H9 (cell line): ENCODE measurements around the gene VAV2. TPM values are rescaled to one million over a fixed set of nuclear protein-coding genes. Genes with fewer than 3 reads are reported as not detected.

Experiments
- DNase-seq: peaks from one replicate; pipeline ENCODE4 v3.0.0-alpha.2; 2017
- H2AFZ ChIP-seq: one replicate; pipeline ENCODE4 v1.6.1; 2013; ENCODE audit warnings: mild to moderate bottlenecking, low read length, control low read depth, moderate library complexity
- H2AK5ac ChIP-seq: 2 replicates; pipeline ENCODE4 v1.6.1; 2013; ENCODE audit warnings: low read length, control low read depth, mixed read lengths; ENCODE audit not compliant: insufficient read length
- H2BK120ac ChIP-seq: one replicate; pipeline ENCODE4 v1.6.1; 2013; ENCODE audit warnings: low read depth, mild to moderate bottlenecking, low read length, control low read depth, inconsistent platforms; ENCODE audit not compliant: poor library complexity, severe bottlenecking
- H2BK12ac ChIP-seq: 2 replicates; pipeline ENCODE4 v1.6.1; 2013; ENCODE audit warnings: low read length, control low read depth, mixed read lengths, low read depth; ENCODE audit not compliant: insufficient read length
- H2BK15ac ChIP-seq: 2 replicates; pipeline ENCODE4 v1.6.1; 2013; ENCODE audit warnings: low read depth, low read length, control low read depth
- H2BK20ac ChIP-seq: one replicate; pipeline ENCODE4 v1.6.1; 2013; ENCODE audit warnings: low read depth, mild to moderate bottlenecking, low read length, control low read depth, inconsistent platforms; ENCODE audit not compliant: poor library complexity, severe bottlenecking
- H2BK5ac ChIP-seq: 2 replicates; pipeline ENCODE4 v1.6.1; 2013; ENCODE audit warnings: low read length, control low read depth, mixed read lengths; ENCODE audit not compliant: insufficient read length
- H3K14ac ChIP-seq: 2 replicates; pipeline ENCODE4 v1.6.1; 2013; ENCODE audit warnings: low read length, control low read depth; ENCODE audit not compliant: insufficient read depth
- H3K18ac ChIP-seq: 2 replicates; pipeline ENCODE4 v1.6.1; 2013; ENCODE audit warnings: low read depth, mild to moderate bottlenecking, mixed read lengths, low read length, control low read depth; ENCODE audit not compliant: insufficient read length
- H3K23ac ChIP-seq: 2 replicates; pipeline ENCODE4 v1.6.1; 2013; ENCODE audit warnings: low read length, control low read depth, mixed read lengths, low read depth; ENCODE audit not compliant: insufficient read length
- H3K23me2 ChIP-seq: 2 replicates; pipeline ENCODE4 v1.6.1; 2013; ENCODE audit warnings: low read depth, mild to moderate bottlenecking, mixed read lengths, low read length, control low read depth; ENCODE audit not compliant: insufficient read length, poor library complexity, severe bottlenecking
- H3K27ac ChIP-seq: 2 replicates; pipeline ENCODE4 v1.5.1; 2013; ENCODE audit warnings: low read length, control low read depth, mixed read lengths, low read depth; ENCODE audit not compliant: insufficient read length
- H3K27me3 ChIP-seq: 2 replicates; pipeline ENCODE4 v1.6.1; 2013; ENCODE audit warnings: low read length, control low read depth, inconsistent platforms; ENCODE audit not compliant: insufficient read depth
- H3K4ac ChIP-seq: 2 replicates; pipeline ENCODE4 v1.6.1; 2013; ENCODE audit warnings: low read depth, mild to moderate bottlenecking, control low read depth, inconsistent platforms, low read length, moderate library complexity
- H3K4me1 ChIP-seq: 2 replicates; pipeline ENCODE4 v1.6.1; 2013; ENCODE audit warnings: low read length, control low read depth, inconsistent platforms; ENCODE audit not compliant: insufficient read depth
- H3K4me2 ChIP-seq: 2 replicates; pipeline ENCODE4 v1.6.1; 2013; ENCODE audit warnings: low read length, control low read depth, mixed read lengths; ENCODE audit not compliant: insufficient read length, insufficient read depth
- H3K56ac ChIP-seq: 2 replicates; pipeline ENCODE4 v1.6.1; 2013; ENCODE audit warnings: low read depth, mild to moderate bottlenecking, mixed read lengths, low read length, control low read depth; ENCODE audit not compliant: insufficient read length
- H3K79me1 ChIP-seq: 2 replicates; pipeline ENCODE4 v1.6.1; 2013; ENCODE audit warnings: low read depth, mild to moderate bottlenecking, moderate library complexity, low read length, control low read depth, inconsistent platforms; ENCODE audit not compliant: insufficient read depth, poor library complexity, severe bottlenecking
- H3K79me2 ChIP-seq: 2 replicates; pipeline ENCODE4 v1.6.1; 2013; ENCODE audit warnings: low read length, control low read depth, inconsistent platforms; ENCODE audit not compliant: insufficient read depth
- H3K9ac ChIP-seq: 2 replicates; pipeline ENCODE4 v1.6.1; 2013; ENCODE audit warnings: low read length, control low read depth, mixed read lengths; ENCODE audit not compliant: insufficient read length; ENCODE audit errors: extremely low read depth
- H3K9me3 ChIP-seq: one replicate; pipeline ENCODE4 v1.6.1; 2013; ENCODE audit warnings: low read depth, low read length, inconsistent platforms; ENCODE audit not compliant: control insufficient read depth
- H3T11ph ChIP-seq: one replicate; pipeline ENCODE4 v1.6.1; 2013; ENCODE audit warnings: mild to moderate bottlenecking, low read length, control low read depth, inconsistent platforms
- H4K20me1 ChIP-seq: one replicate; pipeline ENCODE4 v1.6.1; 2013; ENCODE audit not compliant: control insufficient read depth, insufficient read length, insufficient read depth
- H4K5ac ChIP-seq: 2 replicates; pipeline ENCODE4 v1.6.1; 2013; ENCODE audit warnings: low read depth, mild to moderate bottlenecking, mixed read lengths, low read length, control low read depth; ENCODE audit not compliant: insufficient read length
- H4K8ac ChIP-seq: replicated peaks from 2 replicates; pipeline ENCODE4 v1.6.1; 2013; ENCODE audit warnings: low read length, control low read depth, mixed read lengths, low read depth; ENCODE audit not compliant: insufficient read length
- H4K91ac ChIP-seq: 2 replicates; pipeline ENCODE4 v1.6.1; 2013; ENCODE audit warnings: low read depth, mild to moderate bottlenecking, moderate library complexity, mixed read lengths, low read length, control low read depth; ENCODE audit not compliant: insufficient read length
- H3K27ac Mint-ChIP-seq, 3 experiments: 2 replicates in 2 of 3; 3 replicates in 1 of 3; pipeline ENCODE4 v1.8.0; 2020 to 2021; ENCODE audit warnings: mixed read lengths in 3 of 3, mild to moderate bottlenecking in 1 of 3, moderate library complexity in 1 of 3
- H3K27me3 Mint-ChIP-seq: 2 replicates; pipeline ENCODE4 v1.8.0; 2021; ENCODE audit warnings: low read depth, mild to moderate bottlenecking, moderate library complexity, mixed read lengths
- H3K36me3 Mint-ChIP-seq, 3 experiments: 2 replicates in 2 of 3; 3 replicates in 1 of 3; pipeline ENCODE4 v1.8.0; 2020 to 2021; ENCODE audit warnings: low read depth in 3 of 3, mixed read lengths in 3 of 3; ENCODE audit not compliant: insufficient read depth in 1 of 3
- H3K4me1 Mint-ChIP-seq, 2 experiments: 2 replicates each; pipeline ENCODE4 v1.8.0; 2020; ENCODE audit warnings: mixed read lengths in 2 of 2
- H3K4me3 Mint-ChIP-seq, 2 experiments: 2 replicates in 1 of 2; 3 replicates in 1 of 2; pipeline ENCODE4 v1.8.0; 2020 to 2021; ENCODE audit warnings: mild to moderate bottlenecking in 2 of 2, mixed read lengths in 2 of 2, moderate library complexity in 1 of 2
- H3K9me3 Mint-ChIP-seq, 2 experiments: 2 replicates in 1 of 2; 3 replicates in 1 of 2; pipeline ENCODE4 v1.8.0; 2020; ENCODE audit warnings: mild to moderate bottlenecking in 2 of 2, mixed read lengths in 2 of 2, moderate library complexity in 1 of 2
- WGBS: extraction: QIAGEN DNeasy Blood & Tissue Kit; methylation state at CpG from one replicate; pipeline ENCODE4 v1.1.7; 2013; ENCODE audit warnings: missing lambda C conversion rate, low lambda C conversion rate, mixed read lengths; ENCODE audit not compliant: insufficient read length; ENCODE audit errors: extremely low coverage; 5-methylcytosine and 5-hydroxymethylcytosine counted together
- total RNA-seq: library from RNA; stranded (reverse); gene quantifications from 2 replicates; pipeline ENCODE4 v1.2.1, GENCODE V29; 2021
- TF ChIP-seq, protein P1 (sequence below): fragments of 200-600 bp; sonication (generic); conservative IDR thresholded peaks from 3 replicates; pipeline ENCODE4 v1.8.0; 2021; ENCODE audit warnings: antibody characterized with exemption, mild to moderate bottlenecking

VAV2 gene
- total RNA-seq, 1 experiment from 2014 or later: 58.7 TPM

DNA sequence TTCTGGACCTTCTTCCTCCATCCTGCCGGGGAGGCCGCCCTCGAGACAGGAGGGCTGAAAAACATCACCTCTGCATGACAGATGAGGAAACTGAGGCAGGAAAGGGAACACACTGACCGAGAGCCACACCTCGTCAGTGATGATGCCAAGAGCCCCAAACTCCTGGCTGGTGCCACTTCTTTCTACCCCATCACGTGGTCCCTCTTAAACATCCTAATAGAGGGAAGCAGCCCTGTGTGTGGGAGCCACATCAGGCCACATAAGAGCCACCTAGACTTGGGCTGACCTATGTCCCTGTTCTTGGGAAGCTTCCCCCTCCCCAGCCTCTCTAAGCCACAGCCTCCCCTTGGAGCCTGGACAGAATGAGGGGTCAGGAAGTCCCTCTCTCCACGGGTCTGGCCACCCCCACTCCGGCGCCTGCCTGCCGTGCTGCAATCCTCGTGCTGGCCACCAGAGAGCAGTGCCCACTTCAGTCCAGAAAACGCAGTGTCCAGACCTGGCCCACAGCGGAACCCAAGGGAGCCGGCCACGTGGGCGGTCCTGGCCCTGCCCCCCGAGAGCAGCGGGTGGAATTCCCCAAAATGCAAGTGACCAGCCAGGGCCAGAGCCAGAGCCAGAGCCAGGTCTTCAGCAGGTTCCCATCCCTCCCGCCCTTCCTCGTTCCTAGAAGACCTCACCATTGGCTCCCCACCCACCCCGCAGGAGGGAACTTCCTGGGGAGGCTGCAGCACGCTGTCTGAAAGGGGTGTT, 199.2 kb downstream of the VAV2 start:
- Histone ChIP-seq H3K23ac (no peak overlapping the region), H3K4ac (no peak overlapping the region), H4K91ac (no peak overlapping the region), H2AFZ (no peak overlapping the region), H3K4me1 (no peaks in the 10 kb centered on the region), H2BK12ac (no peak overlapping the region), H2BK15ac (no peak overlapping the region), H2BK120ac (no peak overlapping the region), H3K18ac (no peak overlapping the region), H2BK5ac (no peak overlapping the region), H3K27me3 (no peaks in the 10 kb centered on the region), H3T11ph (no peak overlapping the region), H3K4me2 (no peak overlapping the region), H4K5ac (no peak overlapping the region), H3K9me3 (no peaks in the 10 kb centered on the region), H2BK20ac (no peak overlapping the region), H4K8ac (no peak overlapping the region), H3K23me2 (no peaks in the 10 kb centered on the region), H3K79me2 (no peaks in the 10 kb centered on the region), H3K56ac (no peak overlapping the region), H2AK5ac (no peak overlapping the region), H3K79me1 (no peaks in the 10 kb centered on the region), H3K14ac (no peak overlapping the region), H3K27ac (no peak overlapping the region), H4K20me1 (no peaks in the 10 kb centered on the region), H3K9ac (no peak overlapping the region)
- peak; percentile 70 for DNase-seq
- Mint-ChIP-seq H3K36me3 (peaks cover 14 to 63% (median 23%) of the 10 kb centered on the region in 3 experiments; a peak in 6 of 7 replicates), H3K9me3 (no peaks in the 10 kb centered on the region), H3K27ac (no peak overlapping the region), H3K27me3 (no peaks in the 10 kb centered on the region; the same call in 1 of the 2 replicates), H3K4me1 (peaks cover 5 to 25% of the 10 kb centered on the region in 2 experiments; a peak in 3 of 4 replicates), H3K4me3 (no peak overlapping the region)
- no CpG with 5 or more reads among the region's 22 CpGs for WGBS
- TF ChIP-seq, protein P1, sequence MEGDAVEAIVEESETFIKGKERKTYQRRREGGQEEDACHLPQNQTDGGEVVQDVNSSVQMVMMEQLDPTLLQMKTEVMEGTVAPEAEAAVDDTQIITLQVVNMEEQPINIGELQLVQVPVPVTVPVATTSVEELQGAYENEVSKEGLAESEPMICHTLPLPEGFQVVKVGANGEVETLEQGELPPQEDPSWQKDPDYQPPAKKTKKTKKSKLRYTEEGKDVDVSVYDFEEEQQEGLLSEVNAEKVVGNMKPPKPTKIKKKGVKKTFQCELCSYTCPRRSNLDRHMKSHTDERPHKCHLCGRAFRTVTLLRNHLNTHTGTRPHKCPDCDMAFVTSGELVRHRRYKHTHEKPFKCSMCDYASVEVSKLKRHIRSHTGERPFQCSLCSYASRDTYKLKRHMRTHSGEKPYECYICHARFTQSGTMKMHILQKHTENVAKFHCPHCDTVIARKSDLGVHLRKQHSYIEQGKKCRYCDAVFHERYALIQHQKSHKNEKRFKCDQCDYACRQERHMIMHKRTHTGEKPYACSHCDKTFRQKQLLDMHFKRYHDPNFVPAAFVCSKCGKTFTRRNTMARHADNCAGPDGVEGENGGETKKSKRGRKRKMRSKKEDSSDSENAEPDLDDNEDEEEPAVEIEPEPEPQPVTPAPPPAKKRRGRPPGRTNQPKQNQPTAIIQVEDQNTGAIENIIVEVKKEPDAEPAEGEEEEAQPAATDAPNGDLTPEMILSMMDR: peak; percentile 81
